ENCODE measurements around the gene NOTCH1. TPM values are rescaled to one million over a fixed set of nuclear protein-coding genes. Genes with fewer than 3 reads are reported as not detected.
A peak's percentile ranks its signal among the peaks of the same experiment; 100 is the strongest.

Gene NOTCH1
- total and polyA plus RNA-seq, 2 of the 13 experiments (the other 11 are each of a cell fraction or from before 2014, with no cell fraction given) = 0.09 to 0.35 TPM

DNA sequence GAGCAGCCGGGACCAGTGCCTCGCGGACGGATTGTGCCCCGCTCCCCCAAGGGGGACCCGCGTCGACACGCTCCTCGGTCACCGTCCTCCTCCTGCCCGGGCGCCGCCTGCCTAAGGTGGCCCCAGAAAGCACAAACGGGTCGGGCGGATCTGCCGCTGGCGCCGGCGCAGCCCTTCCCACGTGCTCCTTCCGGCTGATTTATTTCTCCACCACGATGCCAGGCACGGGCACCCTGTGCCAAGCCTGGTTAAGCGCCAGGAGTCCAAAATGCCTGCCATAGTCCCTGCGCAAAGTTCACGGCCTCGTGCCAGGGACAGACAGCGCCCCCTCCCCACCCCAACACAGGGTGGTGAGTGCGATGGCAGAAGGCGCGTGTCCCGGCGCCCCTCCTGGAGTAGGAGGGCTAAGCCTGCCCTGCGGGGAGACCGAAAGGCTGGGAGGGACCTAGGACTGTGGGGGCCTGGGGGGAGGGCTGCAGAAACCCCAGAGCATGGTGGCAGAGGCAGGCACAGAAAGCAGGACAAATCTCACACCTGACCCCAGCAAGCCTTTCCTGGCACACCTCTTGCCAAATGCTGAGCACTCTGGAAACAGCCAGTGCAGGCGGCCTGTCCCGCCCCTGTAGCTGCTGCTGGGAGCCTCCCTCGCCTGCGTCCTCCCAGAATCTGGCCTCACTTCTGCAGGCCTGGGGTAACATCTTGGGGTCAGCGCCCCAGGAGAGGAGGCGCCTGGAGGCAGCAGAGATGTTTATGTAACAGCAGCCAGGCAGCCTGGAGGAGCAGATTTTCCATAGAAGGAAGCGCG, 1.1 kb upstream of the NOTCH1 start:
- H3K79me2 ChIP-seq (ENCODE audit: insufficient read depth, low read length) = no peaks in the 10 kb centered on the region
- ChIA-PET POLR2A (no interaction called here), CTCF (ENCODE audit: low intra/inter-chr PET ratio, low total read pairs) (no interaction called here)
- H3K9me3 ChIP-seq (ENCODE audit: low read length) = no peaks in the 10 kb centered on the region
- no peak for FAIRE-seq
- in situ Hi-C loops (cut with HindIII; ENCODE audit: extremely low pct_ligation_motif_present, low pct_unique_long_range_greater_than_20kb) = no loop called here
- H3K36me3 ChIP-seq (replicated peaks in 1 of 2; ENCODE audit: control insufficient read depth in 1 of 2, insufficient read depth in 2 of 2, low read length in 2 of 2) = no peaks in the 10 kb centered on the region
- no peak for DNase-seq (ENCODE audit: low spot score)
- H4K20me1 ChIP-seq (ENCODE audit: insufficient read depth, low read length) = no peaks in the 10 kb centered on the region
- no peak overlapping the region for H3K9ac ChIP-seq (ENCODE audit: insufficient read depth, low read depth, low read length)
- intact Hi-C loops (cut with micrococcal nuclease; ENCODE audit: unreplicated experiment) = no loop called here
- H3K4me3 ChIP-seq (replicated peaks in 1 of 3; ENCODE audit: insufficient read depth in 1 of 3, low read depth in 2 of 3, low read length in 3 of 3) = peak overlapping the region; percentile 23 to 59 (median 26); a peak in 4 of 6 replicates
- peak overlapping the region; percentile 61 for H3K4me2 ChIP-seq (ENCODE audit: low read depth, low read length)
- H3K27me3 ChIP-seq (ENCODE audit: control insufficient read depth in 1 of 2, insufficient read depth in 2 of 2, low read length in 2 of 2) = peaks cover 9 to 32% of the 10 kb centered on the region in 2 experiments
- 8% methylated on average over 22 of the region's 45 CpGs for WGBS (ENCODE audit: low lambda C conversion rate)
- BruUV-seq (replicated peaks) = no TSS peak
- no peak overlapping the region for H3K27ac ChIP-seq (ENCODE audit: extremely low read length, insufficient read depth, low read length)
- peak; percentile 4; the same call in 2 of the 3 replicates for ATAC-seq
- H3K4me1 ChIP-seq (ENCODE audit: insufficient read depth, low read length) = peaks cover 41% of the 10 kb centered on the region
- no peak overlapping the region for H2AFZ ChIP-seq (ENCODE audit: low read length)
- TF ChIP-seq ZNF800 (CRISPR knock-in tag; IDR thresholded peaks at IDR 0.05) = peak; percentile 62
- TF ChIP-seq HNRNPL (IDR thresholded peaks at IDR 0.05; ENCODE audit: low read depth, low read length) = peak; percentile 93
- 0 out of 2 replicates have a peak, but pooled peaks have one; percentile 30 for TF ChIP-seq CENPT (CRISPR knock-in tag; IDR thresholded peaks at IDR 0.05; ENCODE audit: low read depth)
- TF ChIP-seq, protein P1, sequence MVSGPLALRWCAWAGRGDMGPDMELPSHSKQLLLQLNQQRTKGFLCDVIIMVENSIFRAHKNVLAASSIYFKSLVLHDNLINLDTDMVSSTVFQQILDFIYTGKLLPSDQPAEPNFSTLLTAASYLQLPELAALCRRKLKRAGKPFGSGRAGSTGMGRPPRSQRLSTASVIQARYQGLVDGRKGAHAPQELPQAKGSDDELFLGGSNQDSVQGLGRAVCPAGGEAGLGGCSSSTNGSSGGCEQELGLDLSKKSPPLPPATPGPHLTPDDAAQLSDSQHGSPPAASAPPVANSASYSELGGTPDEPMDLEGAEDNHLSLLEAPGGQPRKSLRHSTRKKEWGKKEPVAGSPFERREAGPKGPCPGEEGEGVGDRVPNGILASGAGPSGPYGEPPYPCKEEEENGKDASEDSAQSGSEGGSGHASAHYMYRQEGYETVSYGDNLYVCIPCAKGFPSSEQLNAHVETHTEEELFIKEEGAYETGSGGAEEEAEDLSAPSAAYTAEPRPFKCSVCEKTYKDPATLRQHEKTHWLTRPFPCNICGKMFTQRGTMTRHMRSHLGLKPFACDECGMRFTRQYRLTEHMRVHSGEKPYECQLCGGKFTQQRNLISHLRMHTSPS (CRISPR knock-in tag; IDR thresholded peaks at IDR 0.05; ENCODE audit: low read depth) = peak; percentile 22; the same call in 1 of the 2 replicates
- TF ChIP-seq, protein P2, sequence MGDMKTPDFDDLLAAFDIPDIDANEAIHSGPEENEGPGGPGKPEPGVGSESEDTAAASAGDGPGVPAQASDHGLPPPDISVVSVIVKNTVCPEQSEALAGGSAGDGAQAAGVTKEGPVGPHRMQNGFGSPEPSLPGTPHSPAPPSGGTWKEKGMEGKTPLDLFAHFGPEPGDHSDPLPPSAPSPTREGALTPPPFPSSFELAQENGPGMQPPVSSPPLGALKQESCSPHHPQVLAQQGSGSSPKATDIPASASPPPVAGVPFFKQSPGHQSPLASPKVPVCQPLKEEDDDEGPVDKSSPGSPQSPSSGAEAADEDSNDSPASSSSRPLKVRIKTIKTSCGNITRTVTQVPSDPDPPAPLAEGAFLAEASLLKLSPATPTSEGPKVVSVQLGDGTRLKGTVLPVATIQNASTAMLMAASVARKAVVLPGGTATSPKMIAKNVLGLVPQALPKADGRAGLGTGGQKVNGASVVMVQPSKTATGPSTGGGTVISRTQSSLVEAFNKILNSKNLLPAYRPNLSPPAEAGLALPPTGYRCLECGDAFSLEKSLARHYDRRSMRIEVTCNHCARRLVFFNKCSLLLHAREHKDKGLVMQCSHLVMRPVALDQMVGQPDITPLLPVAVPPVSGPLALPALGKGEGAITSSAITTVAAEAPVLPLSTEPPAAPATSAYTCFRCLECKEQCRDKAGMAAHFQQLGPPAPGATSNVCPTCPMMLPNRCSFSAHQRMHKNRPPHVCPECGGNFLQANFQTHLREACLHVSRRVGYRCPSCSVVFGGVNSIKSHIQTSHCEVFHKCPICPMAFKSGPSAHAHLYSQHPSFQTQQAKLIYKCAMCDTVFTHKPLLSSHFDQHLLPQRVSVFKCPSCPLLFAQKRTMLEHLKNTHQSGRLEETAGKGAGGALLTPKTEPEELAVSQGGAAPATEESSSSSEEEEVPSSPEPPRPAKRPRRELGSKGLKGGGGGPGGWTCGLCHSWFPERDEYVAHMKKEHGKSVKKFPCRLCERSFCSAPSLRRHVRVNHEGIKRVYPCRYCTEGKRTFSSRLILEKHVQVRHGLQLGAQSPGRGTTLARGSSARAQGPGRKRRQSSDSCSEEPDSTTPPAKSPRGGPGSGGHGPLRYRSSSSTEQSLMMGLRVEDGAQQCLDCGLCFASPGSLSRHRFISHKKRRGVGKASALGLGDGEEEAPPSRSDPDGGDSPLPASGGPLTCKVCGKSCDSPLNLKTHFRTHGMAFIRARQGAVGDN (CRISPR knock-in tag; IDR thresholded peaks at IDR 0.05) = peak; percentile 53
- TF ChIP-seq ETV5 (CRISPR knock-in tag; IDR thresholded peaks at IDR 0.05; ENCODE audit: borderline replicate concordance) = 0 out of 2 replicates have a peak, but pooled peaks have one; percentile 16
- TF ChIP-seq ZFP91 (CRISPR knock-in tag; IDR thresholded peaks at IDR 0.05; ENCODE audit: borderline replicate concordance) = peak; percentile 18; the same call in 1 of the 2 replicates
- TF ChIP-seq NRL (CRISPR knock-in tag; IDR thresholded peaks at IDR 0.05; ENCODE audit: borderline replicate concordance) = peak; percentile 18; the same call in 1 of the 2 replicates
- no peak for TF ChIP-seq CBFB (CRISPR knock-in tag; IDR thresholded peaks at IDR 0.05)
- TF ChIP-seq MAX (IDR thresholded peaks at IDR 0.05) = 0 out of 2 replicates have a peak, but pooled peaks have one; percentile 21
- peak; percentile 30 for TF ChIP-seq HNRNPLL (IDR thresholded peaks at IDR 0.05; ENCODE audit: low read depth, low read length, poor library complexity, severe bottlenecking)
